Breast epithelium (tissue), 3 donors: ENCODE results near the gene BMP10.

Source experiments
- POLR2AphosphoS5 ChIP-seq, 3 donors: sonication (generic); formaldehyde crosslinking; IDR thresholded peaks; one replicate each; pipeline ENCODE4 v1.6.1; 2017; ENCODE audit warnings: antibody characterized with exemption in 3 of 3
- TF ChIP-seq, protein P1 (sequence below), 3 donors: fragments of 450-650 bp; IDR thresholded peaks; one replicate each; pipeline ENCODE4 v1.5.1; 2016 to 2017; ENCODE audit warnings: antibody characterized with exemption in 3 of 3, mild to moderate bottlenecking in 3 of 3, moderate library complexity in 3 of 3

DNA sequence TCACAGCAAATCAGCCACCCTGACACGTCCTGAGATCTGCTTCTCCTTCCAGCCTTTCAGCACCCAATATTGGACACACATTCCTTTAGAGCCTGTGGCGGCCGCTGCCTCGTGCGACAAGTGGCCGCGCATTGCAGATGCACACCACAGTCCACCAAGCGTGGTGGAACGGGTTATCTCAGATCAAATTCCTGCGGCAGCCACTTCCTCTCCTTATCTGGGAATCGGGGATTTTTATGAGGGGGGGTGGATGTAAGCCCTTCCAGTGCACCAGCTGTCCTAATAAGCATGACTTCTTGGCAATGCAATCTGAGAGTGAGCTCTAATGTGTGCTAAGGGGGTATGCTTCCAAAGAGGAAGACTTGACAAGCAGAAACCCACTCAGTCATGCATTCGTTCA lies 18.3 kb upstream of the BMP10 start:
- TF ChIP-seq, protein P1, sequence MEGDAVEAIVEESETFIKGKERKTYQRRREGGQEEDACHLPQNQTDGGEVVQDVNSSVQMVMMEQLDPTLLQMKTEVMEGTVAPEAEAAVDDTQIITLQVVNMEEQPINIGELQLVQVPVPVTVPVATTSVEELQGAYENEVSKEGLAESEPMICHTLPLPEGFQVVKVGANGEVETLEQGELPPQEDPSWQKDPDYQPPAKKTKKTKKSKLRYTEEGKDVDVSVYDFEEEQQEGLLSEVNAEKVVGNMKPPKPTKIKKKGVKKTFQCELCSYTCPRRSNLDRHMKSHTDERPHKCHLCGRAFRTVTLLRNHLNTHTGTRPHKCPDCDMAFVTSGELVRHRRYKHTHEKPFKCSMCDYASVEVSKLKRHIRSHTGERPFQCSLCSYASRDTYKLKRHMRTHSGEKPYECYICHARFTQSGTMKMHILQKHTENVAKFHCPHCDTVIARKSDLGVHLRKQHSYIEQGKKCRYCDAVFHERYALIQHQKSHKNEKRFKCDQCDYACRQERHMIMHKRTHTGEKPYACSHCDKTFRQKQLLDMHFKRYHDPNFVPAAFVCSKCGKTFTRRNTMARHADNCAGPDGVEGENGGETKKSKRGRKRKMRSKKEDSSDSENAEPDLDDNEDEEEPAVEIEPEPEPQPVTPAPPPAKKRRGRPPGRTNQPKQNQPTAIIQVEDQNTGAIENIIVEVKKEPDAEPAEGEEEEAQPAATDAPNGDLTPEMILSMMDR (IDR thresholded peaks at IDR 0.05), result no peak
- no peak for TF ChIP-seq POLR2AphosphoS5 (IDR thresholded peaks at IDR 0.05)
